Cortex of kidney (tissue), 1 donor: ENCODE measurements around the gene CRTAC1.

Experiments used
- DNase-seq: peaks from one replicate; lab custom pipeline; 2025; lab: John Stamatoyannopoulos, UW

The CRTAC1 gene

DNA sequence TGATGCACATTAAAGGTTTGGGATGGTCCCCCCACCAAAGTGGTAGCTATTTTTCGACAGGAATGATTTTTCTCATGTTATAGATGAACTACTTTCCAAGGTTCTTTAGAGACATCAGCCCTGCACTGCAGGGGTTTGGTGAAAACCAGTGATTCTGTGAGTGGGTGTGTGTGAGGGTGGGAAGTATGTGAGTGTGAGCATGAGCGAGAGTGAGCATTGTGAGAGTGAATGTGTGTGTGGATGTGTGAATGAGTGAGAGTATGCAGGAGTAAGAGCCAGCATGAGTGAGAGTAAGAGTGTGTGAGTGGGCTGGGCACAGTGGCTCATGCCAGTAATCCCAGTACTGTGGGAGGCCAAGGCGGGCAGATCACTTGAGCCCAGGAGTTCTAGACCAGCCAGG is 105.7 kb downstream of the CRTAC1 start:
- DNase-seq, result no peak

DNA sequence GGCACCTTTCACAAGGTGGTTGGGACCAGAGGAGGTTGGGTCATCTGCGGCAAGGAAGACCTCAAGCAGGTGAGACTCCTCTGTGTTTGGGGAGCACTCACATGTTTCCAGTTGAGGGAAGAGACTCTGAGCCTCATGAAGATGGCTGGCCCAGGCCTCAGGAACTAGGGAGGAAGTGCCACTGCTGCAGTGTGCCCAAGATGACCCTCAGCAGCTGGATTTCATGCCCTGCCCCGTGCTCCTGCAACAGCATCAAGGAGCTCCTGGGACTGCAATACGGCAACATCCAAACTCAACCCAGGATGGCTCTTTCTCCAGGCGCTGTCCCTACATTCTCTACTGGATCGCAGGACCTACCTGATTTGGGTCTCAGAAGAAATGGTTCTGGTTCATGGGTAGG is 106.9 kb downstream of the CRTAC1 start:
- DNase-seq, result no peak

DNA sequence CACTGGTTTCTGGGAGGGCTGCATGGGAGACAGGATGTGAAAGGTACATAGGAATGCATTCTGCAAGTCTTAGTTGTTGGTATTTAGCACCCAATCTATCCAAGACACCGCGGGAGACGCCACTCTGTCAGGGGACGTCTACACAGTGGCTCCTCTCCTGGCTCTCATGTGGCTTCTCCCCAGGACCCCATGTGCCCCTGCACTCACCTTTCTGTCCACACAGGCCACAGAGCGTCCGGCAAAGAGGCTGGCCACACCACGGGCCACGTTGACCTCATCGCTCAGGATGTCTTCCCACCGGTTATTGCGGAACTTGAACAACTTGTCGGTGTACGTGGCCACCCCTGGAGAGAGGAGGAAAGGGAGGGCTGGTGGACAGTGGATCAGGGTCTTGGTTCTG is 107.4 kb downstream of the CRTAC1 start:
- no peak for DNase-seq

DNA sequence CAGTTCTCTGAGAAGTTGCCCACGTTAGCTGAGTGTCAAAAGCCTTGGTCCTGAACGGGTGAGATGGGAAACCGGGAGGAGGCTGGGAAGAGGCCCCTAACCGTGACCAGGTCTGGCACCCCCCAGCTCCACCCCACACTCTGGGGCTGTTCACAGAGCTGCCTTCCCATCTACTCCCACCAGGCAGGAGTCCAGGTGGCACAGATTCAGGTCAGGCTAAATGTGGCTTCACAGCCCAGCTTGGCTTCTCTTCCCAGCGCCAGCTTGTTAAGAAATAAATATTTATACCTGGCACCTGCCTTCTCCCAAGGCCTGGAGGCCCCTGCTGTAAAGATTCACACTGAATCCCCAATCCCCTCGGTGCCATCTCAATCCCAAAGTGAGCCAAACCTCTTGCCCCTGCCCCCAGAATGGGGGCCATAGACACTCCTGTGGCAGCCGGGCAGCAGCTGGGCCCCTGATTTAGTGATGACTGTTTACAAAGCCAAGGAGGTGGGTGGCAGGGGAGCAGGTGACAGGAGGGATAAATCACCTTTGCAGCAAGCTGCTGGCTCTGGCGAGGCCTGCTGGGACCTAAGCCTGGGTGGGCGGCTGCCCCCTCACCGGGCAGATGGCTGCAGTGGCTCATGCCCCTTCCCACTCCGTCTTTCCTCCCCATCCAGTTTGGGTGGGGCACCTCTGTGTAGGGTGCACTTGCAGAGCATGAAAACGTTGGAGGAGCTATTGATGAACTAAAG is 108.2 kb downstream of the CRTAC1 start:
- DNase-seq, result no peak

DNA sequence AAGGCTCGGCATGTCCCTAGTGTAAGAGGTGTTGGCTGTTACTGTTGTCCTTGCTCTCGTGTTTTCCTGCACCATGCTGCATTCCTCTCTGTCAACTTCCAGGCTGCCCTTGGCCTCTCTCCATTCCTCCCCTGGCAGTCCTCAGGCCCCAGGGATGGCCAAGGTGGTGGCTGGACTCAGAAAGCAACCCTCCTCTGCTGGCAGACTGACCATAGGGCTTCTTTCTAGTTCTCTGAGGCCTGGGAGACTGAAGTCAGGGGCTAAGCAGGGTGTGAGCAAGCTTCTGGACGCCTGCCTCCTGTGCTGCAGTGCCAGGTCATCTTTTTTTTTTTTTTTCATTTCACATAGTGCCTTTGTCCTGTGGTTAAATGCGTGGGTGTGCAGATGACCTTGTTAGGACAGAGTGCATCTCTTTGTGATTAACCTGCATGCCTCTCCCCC is 108.8 kb downstream of the CRTAC1 start:
- no peak for DNase-seq

DNA sequence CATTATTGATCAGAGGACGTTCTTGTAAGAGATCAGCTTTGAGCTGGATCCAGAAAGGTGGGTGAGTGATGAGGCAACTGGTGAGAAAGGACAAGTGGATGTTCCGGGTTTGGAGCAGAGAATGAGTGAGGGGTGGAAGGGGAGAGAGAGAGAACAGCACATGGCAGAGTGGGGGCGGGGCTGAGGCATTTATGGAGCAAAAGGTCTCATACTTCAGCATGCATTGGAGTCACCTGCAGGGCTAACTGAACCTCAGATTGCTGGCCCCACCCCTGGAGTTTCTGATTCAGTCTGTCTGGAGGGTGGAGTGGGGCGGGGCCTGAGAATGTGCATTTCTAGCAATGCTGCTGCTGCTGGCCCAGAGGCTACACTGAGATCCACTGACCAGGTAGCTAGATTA is 109.6 kb downstream of the CRTAC1 start:
- DNase-seq, result no peak

DNA sequence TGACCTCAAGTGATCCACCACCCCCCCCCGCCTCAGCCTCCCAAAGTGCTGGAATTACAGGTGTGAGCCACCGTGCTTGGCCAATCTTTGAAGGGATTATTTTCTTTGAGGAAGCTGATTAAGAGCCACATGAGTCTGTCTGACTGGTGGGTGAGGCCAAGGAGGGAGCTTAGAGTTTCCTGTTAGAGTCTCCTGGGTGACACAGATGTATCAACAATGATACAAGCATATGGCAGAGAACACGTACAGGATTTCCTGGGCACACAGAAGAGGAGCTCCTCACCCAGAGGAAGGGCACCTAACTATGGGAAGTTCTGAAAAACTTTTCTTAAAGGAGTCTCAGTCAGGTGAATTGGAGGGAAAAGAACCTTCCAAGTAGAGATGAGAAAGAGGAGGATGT is 111.4 kb downstream of the CRTAC1 start:
- DNase-seq, result no peak

DNA sequence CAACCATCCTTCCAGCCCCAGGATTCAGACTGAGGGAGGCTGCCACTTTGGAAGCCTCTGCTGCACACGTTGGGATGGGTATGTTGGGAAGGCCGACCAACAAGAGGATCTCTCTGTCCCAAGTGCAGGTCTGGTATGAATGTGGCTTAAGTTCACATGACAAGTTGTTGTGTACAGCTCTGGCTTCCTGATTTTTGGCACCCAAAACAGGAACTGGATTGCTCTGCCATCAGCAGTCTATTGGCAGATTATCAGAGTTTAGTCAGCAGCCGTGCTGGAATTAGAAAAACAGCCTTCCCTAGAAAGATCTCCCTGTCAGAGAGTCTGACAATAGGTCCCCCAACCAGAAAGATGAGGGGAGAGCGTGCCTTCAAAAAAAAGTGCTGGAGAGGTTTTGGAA is 113.8 kb downstream of the CRTAC1 start:
- no peak for DNase-seq

DNA sequence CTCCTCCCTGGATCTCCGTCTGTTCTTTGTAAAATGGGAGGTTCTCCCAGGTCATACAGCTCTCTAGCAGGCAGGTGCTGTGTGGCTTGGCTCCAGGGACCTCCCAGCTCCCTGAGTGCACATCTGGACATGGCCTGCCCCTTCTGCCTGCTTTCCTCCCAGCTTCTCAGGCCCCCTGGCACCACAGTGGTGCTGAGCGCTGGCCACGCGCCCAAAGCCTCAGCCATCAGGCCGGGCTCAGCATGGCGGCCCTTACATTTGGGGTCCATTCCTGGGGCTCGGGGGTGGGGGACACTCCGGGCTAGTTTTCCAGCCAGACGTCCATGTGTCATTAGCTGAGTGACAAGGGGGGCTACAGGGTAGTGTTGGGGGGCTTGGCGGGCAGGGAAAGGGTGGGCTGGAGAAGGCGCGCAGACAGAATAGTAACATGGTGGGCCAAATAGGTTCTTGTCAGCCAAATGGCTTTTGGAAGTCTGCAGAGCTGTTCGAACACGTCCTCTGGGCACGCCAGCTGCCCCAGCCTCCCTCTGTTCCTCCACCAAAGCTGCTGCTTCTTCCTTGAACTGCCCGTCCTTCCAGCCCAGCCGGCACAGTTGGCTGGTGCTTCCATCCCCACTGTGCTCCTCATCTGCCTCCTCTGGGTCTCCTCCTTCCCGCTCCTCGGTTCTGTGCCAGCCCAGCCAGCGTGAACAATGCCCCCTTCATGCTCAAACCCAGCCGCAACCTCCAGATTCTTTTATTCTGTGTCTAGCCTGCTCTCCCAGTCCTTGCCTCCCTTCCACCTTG is 114.9 kb downstream of the CRTAC1 start:
- DNase-seq, result no peak

DNA sequence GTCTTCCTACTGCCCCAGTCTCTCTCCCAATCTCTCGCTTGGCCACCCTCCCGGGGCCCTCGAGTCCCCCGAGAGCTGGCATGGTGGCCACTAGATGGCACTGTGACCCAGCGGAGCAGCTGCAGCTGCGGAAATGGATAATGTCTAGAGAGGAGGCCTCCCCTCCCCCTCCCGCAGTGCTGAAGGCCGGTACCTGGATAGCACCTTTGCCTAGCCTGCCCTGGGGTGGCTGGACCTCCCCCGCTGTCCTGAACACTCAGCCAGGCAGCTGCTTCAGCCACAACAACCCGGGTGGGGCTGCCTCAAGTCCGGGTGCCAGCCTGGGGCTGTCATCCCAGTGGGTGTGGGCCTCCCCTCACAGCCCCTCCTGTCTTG is 115.6 kb downstream of the CRTAC1 start:
- no peak for DNase-seq

DNA sequence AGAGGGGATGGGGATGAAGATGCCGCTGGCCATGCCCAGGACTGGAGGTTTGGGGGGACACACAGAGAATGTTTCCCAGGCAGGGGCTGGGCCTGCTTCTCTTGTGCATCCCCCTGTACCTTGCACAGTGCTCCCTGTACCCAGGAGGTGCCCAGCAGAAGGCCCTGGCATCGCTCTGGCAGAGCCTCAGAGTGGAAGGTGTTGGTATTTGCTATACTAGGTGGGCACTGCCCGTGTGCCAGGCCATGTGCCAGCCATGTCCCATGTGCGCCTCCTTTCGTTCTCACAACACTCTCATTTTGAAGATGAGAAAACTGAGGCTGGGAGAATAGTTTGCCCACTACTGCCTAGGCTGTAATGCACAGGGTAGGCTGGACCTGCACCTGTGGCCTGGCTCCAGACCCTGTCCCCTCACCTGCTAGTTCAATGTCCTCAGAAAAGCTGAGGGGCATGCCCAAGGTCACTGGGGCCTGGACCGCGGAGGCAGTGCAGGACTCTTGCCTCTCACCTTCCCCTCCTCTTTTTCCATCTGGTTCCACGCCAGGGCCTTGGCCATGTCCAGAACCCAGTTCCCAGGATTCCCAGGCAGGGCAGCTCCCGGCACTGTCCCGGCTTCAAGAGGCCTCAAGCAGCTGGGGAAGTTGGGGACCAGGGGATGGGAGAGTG is 116.1 kb downstream of the CRTAC1 start:
- no peak for DNase-seq

DNA sequence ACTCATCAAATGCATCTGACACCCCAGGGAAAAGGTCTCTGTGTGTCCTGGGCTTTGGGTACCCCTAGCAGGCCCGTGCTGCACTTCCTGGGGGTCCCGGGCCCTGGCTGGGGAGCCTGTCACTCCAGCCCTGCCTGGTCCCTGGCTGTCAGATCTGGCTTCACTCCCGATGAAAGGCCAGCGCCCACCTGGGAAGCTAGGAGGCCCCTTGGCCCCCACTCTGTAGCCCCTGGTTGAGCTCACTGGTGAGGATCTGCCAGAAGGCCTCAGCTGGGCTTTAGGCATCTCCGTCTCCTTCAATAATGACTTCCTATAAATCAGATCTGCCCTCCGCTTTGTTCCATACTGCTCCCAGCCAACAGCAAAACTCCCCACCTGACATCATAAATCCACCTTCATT is 116.8 kb downstream of the CRTAC1 start:
- no peak for DNase-seq

DNA sequence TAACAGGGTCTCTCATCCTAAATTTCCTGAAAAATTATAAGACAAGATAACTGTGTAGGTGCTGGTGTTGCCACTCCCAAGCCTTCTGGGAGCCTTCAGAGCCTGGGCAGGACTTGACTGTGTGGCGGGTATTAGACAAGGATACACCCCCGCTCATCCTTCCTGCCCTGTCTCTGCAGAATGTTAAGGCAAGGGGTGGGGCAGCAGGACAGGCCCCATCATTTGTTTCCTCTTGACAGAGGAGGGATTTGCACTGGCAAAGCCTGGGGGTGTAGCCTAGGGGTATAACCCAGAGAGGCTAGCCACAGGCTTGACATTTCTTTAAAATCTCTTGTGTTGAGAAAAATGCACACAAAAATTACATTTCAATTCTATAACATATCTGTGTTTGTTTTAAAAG is 117.2 kb downstream of the CRTAC1 start:
- no peak for DNase-seq

DNA sequence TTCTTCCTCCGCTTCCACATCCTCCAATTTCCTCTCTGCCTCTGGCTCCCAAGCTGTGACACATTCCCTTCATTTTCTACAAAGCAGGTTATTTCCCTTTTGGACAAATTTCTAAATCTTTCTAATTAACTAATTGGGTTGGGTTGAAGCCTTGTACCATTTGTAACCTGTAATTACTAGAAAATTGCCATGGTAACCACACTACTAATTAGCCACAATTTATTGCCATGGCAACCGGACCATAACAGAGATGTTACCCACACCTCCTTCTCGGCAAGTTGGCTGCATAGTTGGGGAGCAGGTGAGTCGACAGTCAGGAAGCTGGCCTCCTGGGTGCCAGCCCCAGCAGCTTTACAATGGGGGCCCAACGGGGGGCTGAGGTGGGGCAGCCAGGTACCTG is 119.2 kb downstream of the CRTAC1 start:
- DNase-seq, result no peak

DNA sequence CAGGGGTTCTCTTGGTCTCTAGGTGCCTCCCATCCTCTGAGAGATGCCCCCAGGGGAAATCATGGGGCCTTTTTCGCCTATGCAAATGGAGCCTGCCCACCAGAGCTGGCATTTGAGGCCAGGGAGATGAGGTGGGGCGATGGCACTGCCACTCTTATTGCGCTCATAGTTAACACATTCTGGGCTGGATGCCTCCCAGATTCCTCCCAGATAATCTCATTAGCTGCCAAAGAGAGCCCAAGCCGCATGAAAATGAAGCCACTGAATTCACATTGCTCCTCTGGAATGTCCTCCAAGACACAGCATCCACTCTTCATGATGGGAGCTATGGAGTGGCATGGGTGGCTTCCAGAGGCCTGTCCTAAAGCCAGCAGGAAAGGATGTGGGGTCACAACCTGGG is 119.8 kb downstream of the CRTAC1 start:
- DNase-seq, result no peak

DNA sequence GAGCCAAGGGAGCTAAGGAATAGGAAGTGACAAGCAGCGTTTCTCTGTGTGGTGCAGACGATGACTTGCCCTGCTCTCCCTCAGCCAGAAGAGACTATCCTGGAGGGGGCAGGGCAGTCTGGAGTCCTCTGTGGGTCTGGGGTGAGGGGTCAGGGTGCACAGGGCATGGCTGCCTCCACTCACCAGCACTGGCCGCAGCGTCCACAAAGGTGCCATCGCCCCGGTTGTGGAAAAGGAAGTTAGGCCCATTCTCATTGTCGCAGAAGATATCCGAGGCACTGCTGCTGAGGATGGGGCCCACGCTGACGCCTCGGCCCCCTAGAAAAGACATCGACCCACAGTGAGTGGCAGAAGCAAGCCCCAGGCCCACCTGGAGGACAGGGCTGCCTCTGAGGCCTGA is 122.6 kb downstream of the CRTAC1 start:
- DNase-seq, result no peak

DNA sequence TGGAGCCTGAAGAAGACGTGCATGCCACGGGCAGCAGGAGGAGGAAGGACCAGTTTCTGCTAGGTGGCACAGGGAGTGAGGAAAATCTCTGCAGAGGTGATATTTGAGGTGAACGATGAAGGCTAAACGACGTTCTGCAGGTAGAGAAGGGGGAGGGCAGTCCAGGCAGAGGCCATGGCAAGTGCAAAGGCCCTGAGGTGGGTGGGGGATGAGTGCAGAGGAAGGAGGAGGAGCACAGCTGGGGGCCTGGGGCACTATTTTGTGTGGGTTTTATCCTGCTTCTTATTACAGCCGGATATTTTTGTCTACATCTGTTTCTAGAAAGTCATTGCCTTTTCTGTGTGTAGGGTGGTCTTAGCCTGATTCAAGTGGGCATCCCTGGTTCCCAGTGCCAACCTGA is 123.2 kb downstream of the CRTAC1 start:
- no peak for DNase-seq

DNA sequence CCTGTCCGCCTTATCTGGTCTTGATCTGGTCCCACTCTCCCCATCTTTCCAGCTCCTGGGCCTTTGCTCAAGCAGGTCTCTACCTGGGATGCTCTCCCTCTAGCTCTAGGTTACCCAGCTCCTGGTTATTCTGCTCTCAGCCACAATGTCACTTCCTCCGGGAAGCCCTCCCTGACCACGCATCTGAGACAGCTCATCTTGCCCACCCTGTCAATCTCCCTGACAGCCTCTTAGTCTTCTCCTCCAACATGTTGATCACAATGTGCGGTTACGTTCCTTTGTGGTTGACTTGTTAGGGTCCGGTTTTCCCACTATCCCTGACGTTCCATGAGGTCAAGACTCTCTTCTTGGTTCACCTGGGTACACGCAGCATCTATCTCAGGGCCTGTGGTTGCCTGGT is 125.1 kb downstream of the CRTAC1 start:
- DNase-seq, result no peak

DNA sequence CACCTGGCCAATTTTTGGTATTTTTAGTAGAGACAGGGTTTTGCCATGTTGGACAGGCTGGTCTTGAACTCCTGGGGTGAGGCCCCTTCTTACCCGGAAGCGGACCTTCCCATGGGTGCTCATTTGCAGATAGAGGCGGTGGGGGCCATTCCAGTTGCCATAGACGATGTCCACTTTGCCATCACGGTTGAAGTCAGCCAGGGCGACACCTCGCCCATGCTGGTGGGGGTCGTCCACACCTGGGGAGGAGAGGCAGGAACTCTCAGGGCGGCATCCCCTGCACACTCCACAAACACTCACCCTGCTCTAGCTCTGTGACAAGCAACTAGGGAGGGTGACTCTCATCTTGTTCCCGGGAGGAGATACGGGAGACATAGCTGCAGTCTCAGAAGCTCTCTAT is 125.8 kb downstream of the CRTAC1 start:
- DNase-seq, result no peak

DNA sequence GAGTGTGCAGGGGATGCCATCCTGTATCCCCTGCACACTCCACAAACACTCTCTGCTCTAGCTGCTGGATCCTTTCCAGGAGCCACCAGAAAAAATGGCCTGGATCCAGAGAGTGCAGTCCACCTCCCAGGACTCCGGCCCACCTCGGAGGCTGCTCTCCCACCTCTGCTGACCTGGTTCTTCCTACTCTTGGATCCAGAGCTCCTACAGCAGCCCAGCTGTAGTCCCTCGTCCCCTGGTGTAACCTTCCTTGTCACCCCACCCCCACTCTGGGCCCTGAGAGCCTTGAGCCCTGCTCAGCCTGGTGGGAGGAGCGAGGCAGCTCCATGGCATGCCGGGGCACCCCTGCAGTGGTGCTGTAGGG is 126.4 kb downstream of the CRTAC1 start:
- DNase-seq, result no peak

DNA sequence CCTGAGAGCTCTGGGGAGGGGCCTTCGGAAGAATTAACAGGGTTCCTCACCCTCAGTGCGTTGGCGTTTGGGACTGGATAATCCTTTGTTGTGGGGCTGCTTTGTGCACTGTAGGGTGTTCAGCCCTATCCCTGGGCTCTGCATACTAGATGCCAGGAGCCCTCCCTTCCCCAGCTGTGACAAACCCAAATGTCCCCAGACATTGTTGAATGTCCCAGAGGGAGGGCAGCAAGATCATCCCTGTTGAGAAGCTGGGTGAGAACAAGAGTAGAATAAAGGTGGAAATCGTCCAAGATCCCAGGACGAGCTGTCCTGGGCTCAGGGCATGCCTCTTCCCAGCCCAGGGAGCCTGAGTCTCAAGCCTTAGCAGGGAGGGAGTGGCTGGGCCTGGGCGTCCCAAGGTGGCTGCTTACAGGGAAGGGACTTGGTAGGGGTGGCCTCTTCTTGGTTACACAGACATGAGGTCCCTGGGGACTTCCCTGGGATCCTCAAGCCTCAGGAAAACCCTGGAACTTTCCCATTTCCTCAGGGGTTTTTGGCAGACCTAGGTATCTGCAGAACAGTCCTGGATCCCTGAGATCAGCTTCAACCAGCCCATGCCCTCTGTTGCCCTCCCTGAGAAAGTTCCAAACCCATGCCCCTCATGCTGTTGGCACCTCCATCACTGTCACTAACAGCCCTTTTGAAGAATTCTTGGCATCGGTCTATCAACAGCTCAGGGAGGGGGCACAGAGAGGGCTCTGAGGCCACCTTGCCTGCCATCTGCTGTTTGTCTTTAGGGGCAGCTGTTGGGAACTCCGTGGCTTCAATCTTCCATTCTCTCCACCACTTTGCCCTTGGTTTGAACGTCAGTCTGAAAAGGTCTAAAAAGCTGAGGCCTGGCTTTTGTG is 127.0 kb downstream of the CRTAC1 start:
- DNase-seq, result no peak

DNA sequence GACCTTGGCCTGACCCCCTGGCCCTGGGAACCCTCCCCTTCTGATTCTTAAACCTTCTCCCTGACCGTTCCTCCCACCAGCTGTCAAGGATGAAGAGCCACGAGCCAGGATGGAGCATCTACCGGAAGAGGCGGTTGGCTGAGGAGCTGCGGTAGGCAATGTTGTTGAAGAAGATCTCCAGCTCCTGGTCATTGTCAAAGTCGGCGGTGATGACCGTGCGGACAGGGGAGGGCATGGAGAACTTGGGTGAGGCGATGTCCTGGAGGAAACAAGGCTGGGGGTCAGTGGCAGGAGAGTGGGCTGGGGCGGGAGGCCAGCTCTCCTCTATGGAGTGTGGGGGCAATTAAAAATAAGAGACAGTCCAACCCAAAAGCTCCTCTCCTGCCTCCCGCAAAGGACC is 129.0 kb downstream of the CRTAC1 start:
- no peak for DNase-seq
